ENCODE data around the gene GRAMD1B.
"Not testable (repeated sequence)": the region's sequence is repeated elsewhere in the genome, so short reads cannot be mapped to it uniquely, and the experiment has no call there.

The GRAMD1B gene

DNA sequence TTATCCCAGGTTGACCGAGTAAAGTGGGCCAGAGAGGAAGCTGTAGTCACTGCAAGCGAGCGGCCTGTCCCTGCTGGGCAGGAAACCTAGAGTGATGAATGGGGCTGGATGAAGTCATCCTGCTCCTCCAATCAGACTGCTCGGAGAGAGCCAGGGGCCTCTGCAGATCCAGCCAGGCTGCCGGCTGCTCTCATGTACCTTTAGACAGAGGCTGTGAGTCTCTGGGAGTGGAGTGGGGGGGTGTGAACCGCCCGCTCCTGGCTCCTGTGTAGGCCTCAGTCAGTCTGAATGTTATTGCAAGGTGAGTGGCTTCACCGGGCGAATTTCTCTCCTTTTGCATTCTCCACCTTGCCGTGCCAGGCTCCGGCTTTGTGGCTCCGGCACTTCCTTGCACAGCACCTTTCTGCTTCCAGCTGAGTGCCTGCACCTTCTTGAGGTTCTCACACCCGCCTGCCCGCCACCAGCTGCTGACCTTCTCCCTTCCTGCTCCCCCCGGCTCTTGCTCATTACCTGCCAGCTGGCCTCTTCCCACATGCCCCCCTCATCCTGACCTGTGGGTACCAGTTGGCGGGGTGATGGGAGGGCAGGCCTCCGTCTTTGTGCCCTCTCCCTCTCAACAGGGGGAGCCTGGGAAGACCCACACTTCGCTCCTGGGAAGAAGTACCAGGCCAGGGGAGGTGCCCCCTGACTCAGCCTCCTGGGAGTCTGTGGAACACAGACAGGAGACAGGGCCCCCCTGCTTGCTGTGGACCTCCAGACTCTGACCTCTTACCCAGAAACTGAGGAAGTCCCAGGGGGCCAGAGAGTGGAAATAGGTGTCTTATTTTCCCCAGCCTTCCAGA, 79.9 kb downstream of the GRAMD1B start:
- no peak for DNase-seq (ENCODE audit: low read depth)

DNA sequence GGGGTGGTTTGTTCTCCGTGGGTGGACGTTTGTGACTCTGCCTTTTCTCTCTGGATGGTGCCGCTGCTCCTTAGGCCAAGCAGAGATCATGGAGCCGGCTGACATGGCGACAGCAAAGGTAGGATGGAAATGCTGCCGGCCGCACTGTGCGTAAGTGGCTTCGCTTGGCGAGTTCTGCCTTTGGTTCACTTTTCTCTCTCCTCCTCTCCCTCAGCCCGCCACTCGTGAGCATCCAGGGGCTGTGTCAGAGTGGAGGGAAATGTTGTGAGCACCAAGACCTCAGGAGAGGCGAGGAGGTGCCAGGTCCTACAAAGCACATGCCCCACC, 80.5 kb downstream of the GRAMD1B start:
- no peak for DNase-seq (ENCODE audit: low read depth)

DNA sequence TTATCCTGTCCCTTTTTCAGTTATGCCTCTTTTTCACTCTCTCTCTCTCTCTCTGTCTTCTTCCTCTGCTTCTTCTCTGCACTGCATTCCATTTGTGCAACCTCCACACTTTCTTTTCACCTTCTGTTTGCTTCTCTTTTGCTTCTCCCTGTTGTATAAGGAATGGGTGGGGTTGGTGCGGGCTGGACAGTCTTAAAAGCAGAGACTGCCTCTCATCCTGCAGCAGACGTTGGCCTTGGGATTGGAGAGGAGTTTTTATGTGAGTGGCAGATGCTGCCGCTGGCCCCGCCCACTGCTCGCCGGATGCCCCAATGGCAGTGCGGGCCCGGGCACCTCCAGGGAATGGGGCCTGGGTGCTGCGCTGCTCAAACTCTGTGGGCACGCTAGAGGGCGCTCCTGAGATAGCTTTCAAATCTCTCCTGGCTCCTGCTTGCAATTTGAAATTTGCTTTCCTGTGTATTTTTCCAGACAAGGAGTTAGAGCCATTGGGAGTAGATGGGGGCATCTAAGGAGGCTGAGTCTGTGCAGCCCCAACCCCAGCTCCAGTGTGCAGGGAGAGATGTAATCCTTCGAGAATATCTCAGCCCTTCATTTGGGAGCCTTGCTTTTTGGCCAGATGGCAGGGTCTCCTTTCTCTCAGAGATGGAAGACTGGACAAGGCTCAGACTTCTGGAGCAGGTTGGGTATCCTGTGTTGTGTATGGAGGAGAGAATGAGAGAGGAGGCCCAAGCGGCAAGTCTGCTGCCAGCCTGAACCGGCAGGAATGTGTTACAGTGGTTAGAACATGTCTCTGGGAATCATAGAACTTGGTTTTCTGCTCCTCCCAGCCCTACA, 81.2 kb downstream of the GRAMD1B start:
- DNase-seq (ENCODE audit: low read depth): peak; percentile 14

DNA sequence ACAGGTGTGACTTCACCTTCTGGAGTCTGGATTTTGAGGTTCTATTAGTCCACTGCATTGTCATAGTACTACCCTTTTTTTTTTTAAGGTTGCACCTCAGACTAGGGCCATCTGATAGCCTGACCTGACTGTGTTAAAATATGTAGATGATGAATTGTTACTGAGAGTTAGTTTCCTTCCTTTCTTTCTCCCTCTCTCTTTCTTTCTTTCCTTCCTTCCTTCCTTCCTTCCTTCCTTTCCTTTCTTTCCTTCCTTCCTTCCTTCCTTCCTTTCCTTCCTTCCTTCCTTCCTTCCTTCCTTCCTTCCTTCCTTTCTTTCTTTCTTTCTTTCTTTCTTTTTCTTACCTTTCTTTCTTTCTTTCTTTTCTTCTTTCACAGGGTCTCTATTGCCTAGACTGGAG, 83.2 kb downstream of the GRAMD1B start:
- DNase-seq (ENCODE audit: low read depth): not testable (repeated sequence)

DNA sequence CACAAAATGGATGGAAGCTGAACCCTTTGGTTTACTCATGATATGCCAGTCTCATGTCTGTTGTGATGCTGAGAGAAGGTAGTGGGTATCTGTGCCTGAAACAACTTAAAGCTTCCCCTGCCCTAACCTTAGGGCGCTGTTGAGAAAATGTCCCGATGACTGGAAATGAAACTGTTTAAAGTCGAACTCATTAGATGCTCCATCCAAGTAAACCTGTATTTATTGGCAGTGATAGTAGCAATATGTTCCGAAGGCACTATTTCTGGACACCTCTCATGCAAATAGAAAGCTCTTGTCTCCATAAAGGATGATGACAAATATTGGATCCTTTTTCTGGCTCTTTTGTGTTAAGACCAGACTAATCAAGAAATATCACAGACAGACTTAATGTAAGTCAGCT, 86.2 kb downstream of the GRAMD1B start:
- DNase-seq (ENCODE audit: low read depth): no peak

DNA sequence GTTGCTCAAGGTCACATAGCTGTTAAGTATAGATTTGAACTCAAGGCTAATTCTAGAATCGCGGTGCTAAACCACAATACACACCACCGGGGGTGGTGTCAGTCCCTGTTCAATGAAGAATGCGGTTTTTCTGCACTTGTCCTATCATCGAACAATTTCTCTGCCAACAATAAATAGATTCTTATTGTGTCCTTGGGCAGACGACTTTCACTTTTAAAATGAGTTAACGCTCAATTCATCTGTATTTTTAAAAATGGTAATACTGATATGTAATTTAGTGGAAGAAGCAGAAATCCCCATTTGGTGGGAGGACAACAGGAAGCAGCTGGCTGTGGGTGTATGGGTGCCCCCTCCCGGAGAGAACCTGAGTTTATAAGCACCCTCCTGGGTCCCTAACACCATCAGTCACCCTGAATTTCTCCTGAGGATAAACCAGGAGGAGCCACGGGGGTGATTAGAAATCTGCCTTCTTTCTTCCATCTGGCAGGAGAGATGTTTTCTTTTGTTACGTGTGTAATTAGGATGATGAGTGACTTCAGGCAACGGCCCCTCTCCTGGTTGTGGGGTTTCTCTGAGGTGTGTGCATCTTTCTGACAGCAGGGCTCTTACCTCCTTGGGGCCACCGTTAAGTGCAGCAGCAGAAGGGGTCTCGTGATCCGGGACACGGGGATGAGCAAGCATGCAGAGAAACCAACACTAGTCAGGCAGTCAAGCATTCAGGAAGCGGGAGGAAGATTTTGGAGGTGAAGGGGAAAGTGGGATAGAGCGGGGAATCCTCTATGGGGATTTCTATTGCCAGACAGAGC, 87.7 kb downstream of the GRAMD1B start:
- DNase-seq (ENCODE audit: low read depth): no peak

DNA sequence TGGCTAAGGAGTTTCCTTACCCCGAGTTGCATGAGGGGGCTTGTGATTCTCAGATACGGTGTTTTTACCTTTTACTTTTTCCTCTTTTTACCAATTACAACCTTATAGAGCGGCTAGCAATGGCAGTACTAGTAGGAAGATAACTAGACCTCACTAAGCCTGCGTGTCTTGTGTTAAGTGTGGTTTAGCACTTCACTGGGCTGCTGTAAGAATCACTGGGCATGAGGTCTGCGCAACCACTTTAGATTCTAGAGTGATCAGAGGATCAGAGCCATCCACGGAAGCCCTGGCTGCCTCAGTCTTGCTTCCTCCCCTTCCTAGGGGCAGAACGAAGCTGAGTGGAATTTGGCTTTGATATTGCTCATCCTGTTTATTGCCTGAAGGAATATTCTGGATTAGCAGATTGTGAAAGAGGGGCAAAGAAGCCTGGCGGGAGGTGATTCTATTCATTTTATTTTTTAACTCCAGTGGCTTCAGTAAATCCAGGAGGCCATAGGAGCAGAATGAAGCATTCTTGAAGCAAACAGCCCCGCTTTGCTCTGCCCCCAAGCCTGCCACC, 88.5 kb downstream of the GRAMD1B start:
- no peak for DNase-seq (ENCODE audit: low read depth)

DNA sequence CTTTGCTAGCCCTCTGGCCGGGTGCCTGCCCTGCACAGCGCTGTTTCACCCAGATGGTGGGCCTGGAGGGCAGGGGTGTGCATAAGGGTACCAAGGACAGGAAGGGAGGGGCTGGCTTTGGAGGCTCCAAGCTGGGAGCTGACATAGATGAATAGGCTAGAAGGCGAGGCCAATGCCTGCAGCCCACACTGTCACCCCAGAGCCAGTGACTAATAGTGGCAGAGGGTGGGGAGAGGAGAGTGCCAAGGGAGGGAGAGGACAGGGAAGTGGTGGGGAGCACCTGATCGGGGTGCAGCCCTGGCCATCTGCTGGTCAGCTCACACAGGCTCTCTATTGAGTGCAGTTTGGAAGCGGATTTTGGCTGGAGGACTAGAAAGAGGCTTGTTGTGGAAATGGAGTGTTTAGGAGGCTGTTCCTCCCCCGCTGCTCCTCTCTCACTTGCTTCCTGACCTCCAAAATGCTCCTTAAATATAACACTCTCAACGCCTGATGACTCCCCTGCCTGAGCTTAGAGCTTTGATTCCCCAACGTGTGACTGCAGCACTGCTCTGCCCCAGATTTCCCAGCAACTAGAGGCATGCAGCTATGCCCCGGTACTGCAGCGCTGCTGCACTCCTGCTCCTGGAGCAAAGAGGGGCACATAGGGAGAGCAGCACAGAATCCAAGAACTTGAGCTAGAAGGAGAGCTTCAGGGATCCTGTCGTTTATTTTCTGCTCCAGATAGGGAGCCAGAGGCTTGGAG, 89.2 kb downstream of the GRAMD1B start:
- no peak for DNase-seq (ENCODE audit: low read depth)

DNA sequence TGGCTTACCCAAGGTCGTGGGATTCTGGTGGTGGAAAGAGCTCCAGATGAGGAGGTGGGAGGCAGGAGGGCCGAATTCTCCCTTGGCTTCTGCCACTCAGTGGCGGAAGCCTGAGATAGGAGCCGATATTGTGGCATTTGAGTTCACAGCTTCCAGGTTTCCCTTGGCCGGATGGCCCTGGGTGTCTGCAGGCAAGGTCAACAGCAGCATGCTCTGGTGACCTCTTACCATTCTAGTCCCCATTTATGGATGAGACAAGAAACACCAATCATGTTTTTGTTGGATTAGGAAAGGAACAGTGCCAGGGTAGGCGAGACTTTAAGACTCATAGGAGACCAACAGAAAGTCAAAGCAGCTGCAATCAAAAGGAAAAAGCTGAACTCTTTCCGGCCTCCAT, 89.7 kb downstream of the GRAMD1B start:
- no peak for DNase-seq (ENCODE audit: low read depth)

DNA sequence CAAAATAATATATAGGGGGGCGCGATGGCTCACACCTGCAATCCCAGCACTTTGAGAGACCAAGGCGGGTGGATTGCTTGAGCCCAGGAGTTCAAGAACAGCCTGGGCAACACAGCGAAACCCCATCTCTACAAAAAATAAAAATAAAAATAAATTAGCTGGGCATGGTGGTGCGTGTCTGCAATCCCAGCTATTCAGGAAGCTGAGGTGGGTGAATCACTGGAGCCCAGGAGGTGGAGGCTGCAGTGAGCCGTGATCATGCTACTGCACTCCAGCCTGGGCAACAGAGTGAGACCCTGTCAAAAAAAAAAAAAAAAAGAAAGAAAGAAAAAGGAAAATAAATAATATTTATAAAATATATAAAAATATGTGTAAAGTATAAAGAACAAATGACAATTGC, 90.4 kb downstream of the GRAMD1B start:
- DNase-seq (ENCODE audit: low read depth): not testable (repeated sequence)

DNA sequence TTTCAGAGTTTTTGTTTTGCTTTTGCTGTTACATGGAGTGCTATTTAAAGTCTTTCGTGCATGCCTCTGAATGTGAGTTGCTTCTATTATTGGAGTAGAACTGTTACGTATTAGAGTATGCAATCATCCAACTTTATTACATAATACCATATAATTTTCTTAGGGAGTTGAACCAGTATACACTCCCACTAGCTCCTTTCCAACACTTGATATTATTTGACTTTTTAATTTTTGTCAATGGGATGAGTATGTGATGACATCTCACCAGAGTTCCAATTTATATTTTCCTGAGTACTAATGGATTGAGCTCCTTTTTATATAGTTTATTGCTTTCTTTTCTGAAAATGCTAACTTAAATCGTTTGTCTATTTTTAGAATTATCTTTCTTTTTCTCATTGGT, 90.9 kb downstream of the GRAMD1B start:
- DNase-seq (ENCODE audit: low read depth): no peak

DNA sequence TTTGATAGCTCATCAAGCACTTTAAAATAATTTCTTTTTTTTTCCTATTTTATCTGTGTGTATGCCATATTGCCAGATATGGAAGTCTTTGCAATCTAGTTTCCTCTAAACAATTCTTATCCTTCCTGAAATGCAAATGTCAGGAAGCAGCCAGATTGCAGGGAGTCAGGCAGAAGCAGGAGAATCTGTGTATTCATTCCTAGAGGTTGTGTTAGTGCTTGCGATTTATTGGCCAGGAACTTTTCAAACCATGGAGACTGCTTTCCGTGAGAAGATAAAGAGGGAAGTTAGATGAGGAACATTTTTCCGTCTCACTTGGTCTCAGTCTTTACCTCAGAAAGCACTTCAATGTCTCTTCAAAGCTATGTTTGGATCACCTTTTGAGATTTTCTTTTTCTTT, 91.9 kb downstream of the GRAMD1B start:
- DNase-seq (ENCODE audit: low read depth): no peak

DNA sequence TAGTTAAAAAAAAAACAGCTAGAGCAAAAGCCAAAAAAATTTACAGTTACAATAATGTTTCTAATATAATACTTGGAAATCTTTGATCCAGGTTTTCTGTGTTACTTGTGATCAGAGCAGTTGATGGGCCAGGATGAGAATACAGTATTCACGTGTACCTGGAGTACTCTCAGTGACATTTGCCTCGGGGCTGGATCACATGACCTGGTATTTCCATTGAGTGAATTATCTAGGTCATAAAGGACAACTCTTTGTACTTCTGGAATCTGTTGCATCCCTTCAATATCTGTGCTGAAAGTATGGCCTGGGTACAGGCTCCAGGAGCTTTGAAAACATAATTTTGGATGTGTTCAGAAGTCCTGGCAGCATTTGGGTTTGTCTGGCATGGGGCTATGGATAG, 93.5 kb downstream of the GRAMD1B start:
- DNase-seq (ENCODE audit: low read depth): no peak

DNA sequence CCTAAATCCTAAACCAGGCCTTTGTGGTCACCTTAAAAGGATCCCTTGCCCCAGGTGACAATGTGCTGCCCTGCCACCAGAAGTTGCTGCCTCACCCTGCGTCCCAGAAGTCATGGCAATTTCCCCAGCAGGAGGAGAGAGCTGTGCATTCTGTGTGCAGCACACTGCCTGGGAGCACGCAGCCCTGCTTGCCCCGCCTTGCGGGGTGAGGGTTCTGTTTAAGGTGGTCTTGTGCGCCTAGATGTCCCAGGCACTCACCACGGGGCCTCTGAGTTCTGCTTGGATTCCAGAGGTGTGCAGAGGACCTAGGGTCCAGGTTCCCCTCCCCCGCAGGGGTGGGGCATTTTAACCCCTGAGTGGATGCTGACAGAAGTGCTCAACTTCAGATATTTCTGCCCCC, 95.0 kb downstream of the GRAMD1B start:
- no peak for DNase-seq (ENCODE audit: low read depth)

DNA sequence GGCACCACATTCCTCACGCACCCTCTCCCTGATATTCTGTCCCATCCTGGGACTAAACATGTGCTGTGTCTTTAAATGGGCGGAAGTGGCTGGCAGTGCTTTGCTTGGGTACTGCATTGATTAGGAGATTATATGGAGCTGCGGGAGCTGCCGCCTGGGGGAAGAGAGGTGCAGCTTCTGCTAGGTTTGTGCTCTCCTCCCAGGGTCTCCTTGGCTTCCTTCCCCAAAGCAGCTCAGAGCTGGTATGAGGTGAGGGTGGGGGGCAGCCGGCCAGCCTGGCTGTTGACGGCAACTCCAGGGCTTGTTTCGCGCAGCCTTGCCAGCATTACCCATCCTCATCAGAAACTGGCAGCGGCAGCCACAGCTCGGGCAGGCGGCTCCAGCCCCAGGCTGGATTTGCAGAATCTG, 95.4 kb downstream of the GRAMD1B start:
- DNase-seq (ENCODE audit: low read depth): no peak

DNA sequence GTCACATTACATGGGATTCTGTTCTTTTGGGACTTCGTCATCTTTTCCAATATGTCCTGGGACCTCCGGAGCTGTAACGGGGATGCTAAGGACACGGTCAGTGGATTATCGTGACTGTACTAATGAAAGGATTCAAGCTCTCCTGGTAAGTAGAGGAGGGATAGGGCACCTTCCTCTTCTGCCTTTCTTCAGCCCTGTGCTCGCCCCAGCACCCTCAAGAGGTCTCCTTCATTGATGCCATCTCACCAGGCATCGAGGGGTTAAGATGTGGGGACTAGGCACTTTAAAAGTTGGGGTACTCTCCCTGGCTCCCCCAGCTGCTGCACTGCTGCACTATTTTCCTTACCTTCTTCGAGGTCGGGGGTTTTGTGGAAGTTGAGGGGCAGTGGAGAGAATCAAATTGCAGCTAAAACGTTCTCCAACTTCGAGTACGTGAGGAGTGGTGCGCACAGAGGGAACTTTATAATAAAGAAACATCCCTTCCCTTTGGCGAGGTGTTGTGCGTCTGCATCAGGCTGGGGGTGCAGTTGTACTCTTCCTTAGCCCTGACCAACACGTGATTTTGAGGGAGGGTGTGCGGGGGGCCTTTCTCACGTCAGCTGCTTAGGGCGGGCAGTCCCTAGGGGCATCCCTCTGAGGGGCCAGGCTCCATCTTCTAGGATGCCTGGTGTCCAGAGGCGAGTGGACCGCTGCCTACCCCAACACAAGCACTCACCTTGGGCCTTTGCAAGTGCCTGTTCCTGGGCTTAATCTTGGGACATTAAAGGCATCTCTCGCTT, 96.1 kb downstream of the GRAMD1B start:
- no peak for DNase-seq (ENCODE audit: low read depth)

DNA sequence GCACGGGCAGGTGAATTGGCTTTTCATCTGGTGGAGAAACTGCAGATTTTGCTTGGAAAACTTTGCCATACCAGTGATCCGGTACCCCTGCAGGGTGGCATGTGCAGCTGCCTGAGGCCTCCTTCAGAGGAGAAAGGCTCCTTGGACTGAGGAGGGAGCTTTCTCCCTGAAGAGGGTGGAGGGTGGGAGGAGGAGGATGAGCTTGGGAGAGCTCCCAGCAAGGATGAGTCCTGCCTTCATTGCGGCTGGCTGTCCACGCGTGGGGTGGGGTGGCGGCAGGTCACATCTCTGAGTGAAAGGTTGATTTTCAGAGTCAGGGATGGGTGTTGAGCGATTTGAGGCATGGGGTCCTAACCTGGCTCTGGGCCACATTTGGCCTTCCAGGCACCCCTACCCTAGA, 96.8 kb downstream of the GRAMD1B start:
- no peak for DNase-seq (ENCODE audit: low read depth)

DNA sequence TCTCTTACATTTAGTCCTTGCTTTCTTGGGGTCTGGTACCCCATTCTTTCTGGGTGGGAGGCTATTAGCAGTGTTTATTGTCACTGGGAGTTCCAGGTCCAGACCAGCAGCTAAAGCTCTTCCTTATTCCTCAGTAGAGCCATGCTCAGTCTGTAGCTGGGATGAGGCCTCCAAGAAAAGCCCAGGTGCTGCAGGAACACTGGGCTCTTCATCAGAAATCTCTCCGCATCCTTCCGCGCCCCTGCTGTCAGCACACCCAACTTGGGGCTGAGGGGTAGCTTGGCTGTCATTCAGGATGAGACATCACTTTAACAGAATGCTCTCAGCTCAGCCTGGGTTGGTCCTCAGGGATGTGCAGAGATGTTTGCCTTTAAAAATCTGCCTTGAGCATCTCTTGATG, 97.5 kb downstream of the GRAMD1B start:
- DNase-seq (ENCODE audit: low read depth): no peak

DNA sequence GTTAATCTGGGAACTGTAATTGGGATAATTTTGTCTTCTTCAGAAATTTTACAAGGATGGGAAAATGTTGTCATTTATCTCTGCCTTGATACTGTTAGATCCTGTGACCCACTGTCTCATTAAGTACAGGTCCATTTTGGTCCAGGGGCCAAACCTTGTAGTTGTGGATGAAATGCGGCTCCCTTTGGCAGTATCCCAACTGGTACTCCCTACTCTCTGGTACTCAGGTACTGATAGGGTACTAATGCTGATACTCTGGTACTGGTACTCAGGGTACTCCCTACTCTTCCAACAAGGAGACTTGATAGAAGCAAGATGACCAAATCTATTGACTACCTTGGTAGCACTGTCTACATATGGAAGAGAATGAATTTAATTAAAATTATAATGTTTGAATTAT, 97.9 kb downstream of the GRAMD1B start:
- no peak for DNase-seq (ENCODE audit: low read depth)

DNA sequence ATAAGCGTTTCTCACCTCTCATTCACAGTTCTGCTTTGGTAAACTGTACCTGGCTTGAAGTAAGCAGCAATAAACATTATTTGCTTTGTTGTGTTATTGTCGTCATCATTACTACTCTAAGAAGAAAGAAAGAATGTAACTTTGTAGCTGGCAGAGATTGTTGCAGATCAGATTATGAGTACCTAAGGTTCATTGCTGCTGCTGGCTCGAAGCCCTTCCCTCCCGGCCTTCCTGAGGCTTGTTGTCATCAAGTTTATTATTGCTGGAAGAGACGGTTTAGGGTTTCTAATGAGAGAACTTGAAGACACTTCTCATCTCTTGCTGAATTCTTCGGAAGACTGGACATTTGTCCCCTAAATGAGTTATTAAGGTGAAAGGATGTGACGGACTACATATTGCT, 101.3 kb downstream of the GRAMD1B start:
- no peak for DNase-seq (ENCODE audit: low read depth)

DNA sequence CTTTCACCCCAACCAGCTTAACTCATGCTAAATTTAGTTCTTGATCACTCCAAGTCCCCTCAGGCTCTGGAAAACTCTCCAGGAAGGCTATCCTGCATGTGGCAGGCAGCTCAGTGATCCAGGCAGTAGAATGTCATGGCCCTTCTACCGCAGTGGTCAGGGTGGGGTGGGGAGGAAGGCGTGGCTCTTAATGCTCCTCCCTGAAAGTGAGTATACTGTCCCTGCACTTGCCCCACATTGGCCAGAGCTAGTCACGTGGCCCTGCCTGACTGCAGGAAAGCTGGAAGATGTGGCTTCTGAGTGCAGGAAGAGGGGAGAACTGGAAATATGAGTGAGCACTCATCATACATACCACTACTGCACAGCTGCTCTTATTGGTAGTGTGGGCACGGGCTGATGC, 102.1 kb downstream of the GRAMD1B start:
- no peak for DNase-seq (ENCODE audit: low read depth)
